OCI-LY3 (cell line): ENCODE data around the gene CCDC183.

Experiments used
- EZH2phosphoT487 ChIP-seq: fragments of 200-600 bp; shearing (Covaris generic); IDR thresholded peaks from 2 replicates; pipeline ENCODE4 v1.6.1; 2018; ENCODE audit warnings: antibody characterized with exemption, mixed run types, low read depth
- TF ChIP-seq, protein P1 (sequence below): fragments of 200-600, 300-600 bp; sonication (generic); IDR thresholded peaks from 2 replicates; pipeline ENCODE4 v1.5.1; 2014; ENCODE audit warnings: antibody characterized with exemption, low read length, low read depth

DNA sequence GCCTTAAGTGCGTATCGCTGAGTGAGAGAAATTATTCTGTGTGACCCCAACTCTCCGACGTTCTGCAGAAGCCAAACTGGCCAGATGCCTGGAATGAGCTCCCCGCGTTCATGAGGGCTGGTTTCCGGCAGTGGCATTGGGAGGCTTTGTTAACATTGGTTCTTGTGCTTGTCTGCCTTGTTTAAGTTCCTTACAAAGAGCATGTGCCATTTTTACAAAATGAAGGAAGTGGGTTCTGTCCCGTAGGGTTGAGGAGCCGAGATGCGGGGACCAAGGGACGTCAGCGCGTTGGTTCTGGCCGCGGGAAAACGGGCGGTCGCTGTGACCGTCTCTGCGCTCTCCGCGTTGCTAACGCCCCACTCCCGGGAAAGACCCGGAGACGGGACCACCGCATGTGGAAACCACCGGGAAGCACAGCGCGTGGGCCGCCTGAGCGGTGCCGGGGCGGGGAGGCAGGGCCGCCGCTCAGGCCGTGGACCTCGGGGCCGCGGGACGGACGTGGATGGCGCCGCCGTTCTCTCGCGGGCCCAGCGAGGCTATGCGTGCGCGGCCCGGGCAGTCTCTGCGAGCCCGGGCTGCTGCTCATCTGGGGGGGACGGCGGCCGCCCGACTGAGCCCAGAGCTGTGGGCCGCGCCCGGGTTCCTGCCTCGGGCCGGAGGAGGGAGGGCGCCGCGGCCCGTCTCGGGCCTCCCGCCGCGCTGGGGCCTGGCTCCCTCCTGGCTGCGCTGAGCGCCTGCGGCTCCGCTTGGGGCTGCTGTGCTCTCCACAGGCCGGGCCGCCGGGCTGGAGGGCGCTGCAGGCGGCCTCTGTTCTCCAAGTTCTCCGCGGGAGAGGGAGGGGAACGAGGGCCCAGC, 25.1 kb downstream of the CCDC183 start:
- TF ChIP-seq, protein P1, sequence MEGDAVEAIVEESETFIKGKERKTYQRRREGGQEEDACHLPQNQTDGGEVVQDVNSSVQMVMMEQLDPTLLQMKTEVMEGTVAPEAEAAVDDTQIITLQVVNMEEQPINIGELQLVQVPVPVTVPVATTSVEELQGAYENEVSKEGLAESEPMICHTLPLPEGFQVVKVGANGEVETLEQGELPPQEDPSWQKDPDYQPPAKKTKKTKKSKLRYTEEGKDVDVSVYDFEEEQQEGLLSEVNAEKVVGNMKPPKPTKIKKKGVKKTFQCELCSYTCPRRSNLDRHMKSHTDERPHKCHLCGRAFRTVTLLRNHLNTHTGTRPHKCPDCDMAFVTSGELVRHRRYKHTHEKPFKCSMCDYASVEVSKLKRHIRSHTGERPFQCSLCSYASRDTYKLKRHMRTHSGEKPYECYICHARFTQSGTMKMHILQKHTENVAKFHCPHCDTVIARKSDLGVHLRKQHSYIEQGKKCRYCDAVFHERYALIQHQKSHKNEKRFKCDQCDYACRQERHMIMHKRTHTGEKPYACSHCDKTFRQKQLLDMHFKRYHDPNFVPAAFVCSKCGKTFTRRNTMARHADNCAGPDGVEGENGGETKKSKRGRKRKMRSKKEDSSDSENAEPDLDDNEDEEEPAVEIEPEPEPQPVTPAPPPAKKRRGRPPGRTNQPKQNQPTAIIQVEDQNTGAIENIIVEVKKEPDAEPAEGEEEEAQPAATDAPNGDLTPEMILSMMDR, result no peak
- TF ChIP-seq EZH2phosphoT487, result no peak
